Tibial nerve (tissue), 3 donors: ENCODE data around the gene KIF3C.

Experiments
- POLR2A ChIP-seq, 2 donors: fragments of 450-650 bp; IDR thresholded peaks; one replicate each; pipeline ENCODE4 v1.6.1; 2017; ENCODE audit warnings: antibody characterized with exemption in 2 of 2, mild to moderate bottlenecking in 2 of 2, moderate library complexity in 2 of 2
- TF ChIP-seq, protein P1 (sequence below), 5 experiments: fragments of 200-600 bp in 3 of 5; fragments of 450-650 bp in 2 of 5; sonication (generic) in 3 of 5; IDR thresholded peaks; one replicate each; pipeline ENCODE4 v1.5.1; 2016 to 2019; ENCODE audit warnings: antibody characterized with exemption in 5 of 5, mild to moderate bottlenecking in 3 of 5, moderate library complexity in 2 of 5

DNA sequence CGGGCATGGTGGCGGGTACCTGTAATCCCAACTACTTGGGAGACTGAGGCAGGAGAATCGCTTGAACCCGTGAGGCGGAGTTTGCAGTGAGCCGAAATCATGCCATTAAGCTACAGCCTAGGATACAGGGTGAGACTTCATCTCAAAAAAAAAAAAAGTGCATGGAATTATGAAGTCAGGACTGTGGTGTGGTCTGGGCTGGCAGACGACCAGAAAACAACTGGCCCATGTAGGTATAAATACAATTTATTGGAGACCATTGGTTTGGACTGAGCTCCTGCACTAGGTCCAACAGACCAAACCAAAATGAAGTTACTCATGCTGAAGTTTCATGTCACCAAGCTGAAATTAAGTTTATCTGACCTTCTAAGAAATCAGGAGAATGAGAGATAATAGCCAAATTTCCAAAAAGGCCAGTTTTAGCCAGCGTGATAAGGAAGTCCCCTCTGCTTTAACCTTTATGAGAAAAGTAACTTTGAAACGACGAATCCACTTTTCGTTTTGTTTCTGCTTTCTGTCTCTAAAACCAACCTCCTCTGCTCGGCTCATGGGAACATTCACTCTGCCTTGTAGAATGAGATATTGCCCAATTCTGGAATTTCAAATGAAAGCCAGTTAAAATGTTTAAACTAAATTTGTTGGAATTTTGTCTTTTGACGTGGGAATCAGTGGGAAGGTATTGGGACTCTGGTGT, 33.9 kb upstream of the KIF3C start:
- TF ChIP-seq, protein P1, sequence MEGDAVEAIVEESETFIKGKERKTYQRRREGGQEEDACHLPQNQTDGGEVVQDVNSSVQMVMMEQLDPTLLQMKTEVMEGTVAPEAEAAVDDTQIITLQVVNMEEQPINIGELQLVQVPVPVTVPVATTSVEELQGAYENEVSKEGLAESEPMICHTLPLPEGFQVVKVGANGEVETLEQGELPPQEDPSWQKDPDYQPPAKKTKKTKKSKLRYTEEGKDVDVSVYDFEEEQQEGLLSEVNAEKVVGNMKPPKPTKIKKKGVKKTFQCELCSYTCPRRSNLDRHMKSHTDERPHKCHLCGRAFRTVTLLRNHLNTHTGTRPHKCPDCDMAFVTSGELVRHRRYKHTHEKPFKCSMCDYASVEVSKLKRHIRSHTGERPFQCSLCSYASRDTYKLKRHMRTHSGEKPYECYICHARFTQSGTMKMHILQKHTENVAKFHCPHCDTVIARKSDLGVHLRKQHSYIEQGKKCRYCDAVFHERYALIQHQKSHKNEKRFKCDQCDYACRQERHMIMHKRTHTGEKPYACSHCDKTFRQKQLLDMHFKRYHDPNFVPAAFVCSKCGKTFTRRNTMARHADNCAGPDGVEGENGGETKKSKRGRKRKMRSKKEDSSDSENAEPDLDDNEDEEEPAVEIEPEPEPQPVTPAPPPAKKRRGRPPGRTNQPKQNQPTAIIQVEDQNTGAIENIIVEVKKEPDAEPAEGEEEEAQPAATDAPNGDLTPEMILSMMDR (IDR thresholded peaks at IDR 0.05): no peak
- TF ChIP-seq POLR2A (IDR thresholded peaks at IDR 0.05): no peak
